T-helper 2 cell treated with Interferon-gamma antibody and Interleukin-4, amounts not matched to agents 100 ng/mL and 5 ng/mL, for 36 hours (primary cell): ENCODE measurements around the gene LARP7. TPM values are rescaled to one million over a fixed set of nuclear protein-coding genes. Genes with fewer than 3 reads are reported as not detected.
"Not testable (repeated sequence)": the region's sequence is repeated elsewhere in the genome, so short reads cannot be mapped to it uniquely, and the experiment has no call there.

Experiments
- intact Hi-C: fragments of 100-400 bp; cut with micrococcal nuclease; formaldehyde crosslinking; loops from one replicate; pipeline ENCODE4 v1.15.1; 2023
- total RNA-seq: library from RNA; stranded (reverse); gene quantifications from 2 replicates; pipeline ENCODE4 v1.2.3, GENCODE V29; 2022

LARP7 gene
- 41.4 and 46.4 TPM in 2 replicates for total RNA-seq

DNA sequence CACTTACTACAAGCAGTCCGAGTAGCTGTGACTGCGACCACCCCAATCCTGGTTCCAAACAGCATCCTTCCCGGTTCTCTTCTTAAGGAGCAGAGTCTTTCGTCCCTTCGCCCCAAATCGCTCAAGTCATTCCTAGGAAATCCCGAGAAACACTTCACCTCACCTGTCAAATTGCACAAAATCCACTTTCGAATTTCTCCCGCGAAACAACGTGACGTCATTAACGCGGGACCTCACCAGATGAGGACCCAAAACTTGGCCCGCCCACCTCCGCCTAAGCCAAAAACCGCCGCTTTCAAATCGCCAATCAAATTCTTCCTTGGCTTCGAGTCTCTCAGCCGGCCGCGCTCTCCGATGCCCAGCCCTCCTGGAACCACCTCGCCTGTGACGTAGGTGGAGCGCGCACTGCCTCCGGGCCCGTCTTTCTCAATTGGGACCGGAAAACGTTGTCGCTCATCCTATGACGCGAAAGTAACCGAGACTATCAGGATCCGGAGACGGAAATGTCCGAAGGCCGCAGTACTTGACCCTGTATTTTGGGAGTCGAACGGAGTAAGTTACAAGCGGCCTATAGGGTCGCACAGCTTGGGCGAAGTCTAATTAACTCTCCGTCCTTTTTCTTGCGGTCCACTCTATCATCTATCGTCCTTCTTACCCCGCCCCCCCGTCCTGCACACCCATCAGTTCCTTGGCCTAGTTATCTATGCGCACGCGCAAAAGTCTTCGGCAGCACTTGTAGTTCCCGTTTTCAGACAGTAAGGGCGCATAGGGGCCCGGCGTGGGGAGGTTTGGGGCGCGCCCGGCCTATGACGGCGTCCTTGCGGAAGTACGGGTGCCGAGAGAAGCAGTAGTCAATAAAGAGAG lies at the start of gene LARP7, which contains the start of gene ZGRF1:
TSS of gene LARP7 (plus strand) at position 456 of the 864 bp plus-strand sequence. CDS start 7,527 bp downstream, outside the sequence.
TSS of gene ZGRF1 (minus strand) at position 222 of the 864 bp plus-strand sequence. CDS start 3,733 bp downstream, outside the sequence.
- intact Hi-C loops, result loop anchor here (1.0 to 10.0 kb wide), 9 partner anchors 122 to 1126 kb away; partner anchors contain the start of genes AP1AR, FAM241A and TIFA

DNA sequence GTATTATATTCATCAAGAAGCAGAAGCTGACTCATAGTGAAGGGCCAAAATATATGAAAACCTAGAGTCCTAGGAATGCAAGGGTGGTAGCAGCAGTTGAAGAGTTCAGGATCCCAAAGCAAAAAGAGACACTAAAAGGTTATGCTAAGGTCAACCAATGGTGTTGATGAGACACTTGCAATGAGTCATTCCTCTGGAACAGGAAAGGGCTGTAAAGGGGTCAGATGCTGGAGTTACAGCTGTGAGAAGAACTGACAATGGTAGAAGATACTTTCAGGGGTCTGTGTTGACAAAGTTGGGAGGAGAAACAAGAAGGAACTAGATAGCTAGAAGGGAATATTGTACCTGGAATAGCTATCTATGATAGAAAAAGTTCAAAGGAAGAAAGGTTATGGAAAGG lies 47.7 kb upstream of the LARP7 start:
- intact Hi-C loops, result no loop called here

DNA sequence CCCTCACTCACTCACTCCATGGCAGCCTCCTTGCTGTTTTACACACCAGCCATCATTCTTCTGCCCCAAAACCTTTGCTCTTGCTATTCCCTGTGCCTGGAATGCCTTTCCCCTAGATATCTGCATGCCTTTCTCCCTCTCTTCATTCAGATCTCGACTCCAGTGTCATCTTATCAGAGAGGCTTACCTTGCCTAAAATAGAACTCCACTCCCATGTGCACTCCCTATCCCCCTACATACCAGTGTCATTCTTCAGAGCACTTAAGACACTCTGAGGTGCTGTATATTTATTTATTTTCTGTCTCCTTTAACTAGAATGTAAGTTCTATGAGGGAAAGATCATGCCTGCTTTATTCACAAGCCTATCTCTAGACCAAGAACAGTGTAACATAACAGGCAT lies 45.4 kb upstream of the LARP7 start:
- intact Hi-C loops, result no loop called here

DNA sequence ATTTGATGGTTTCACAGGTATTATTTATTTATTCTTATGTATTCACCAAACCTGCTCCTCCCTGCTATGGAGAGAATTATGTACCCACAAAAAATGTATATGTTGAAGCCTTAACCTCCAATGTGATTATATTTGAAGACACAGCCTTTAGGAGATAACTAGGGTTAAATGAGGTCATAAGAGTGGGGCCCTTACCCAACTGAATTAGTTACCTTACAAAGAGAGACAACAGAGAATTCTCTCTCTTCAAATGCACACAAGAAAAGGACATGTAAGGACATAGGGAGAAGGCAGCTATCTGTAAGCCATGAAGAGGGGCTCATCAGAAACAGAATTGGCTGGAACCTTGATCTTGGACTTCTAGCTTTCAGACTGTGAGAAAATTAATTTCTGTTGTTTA lies 44.2 kb upstream of the LARP7 start:
- intact Hi-C loops, result no loop called here

DNA sequence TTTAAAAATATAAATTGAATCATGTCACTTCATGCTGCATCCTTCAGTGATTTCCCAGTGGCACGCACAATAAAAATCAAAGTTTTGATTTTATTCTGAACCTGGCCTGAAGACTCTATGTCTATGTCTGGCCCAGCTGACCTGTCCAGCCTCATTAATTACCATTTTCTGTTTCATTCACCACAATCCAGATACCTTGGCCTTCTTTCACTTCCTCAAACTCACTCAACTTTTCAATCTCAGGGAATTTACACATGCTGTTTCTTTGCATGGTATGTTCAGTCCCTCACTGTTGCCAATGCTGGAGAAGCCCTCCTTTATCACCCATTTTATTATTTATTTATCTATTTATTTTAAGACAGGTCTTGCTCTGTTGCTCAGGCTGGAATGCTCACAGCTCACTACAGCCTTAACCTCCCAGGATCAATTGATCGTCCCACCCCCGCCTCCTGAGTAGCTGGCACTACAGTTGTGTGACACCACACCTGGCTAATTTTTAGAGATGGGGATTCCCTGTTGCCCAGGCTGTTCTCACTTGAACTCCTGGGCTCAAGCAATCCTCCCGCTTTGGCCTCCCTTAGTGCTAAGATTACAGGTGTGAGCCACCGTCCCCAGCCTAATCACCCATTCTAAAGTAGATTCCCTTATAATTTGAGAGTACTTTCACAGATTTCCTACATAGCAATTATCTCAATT lies 43.4 kb upstream of the LARP7 start:
- intact Hi-C loops, result no loop called here

DNA sequence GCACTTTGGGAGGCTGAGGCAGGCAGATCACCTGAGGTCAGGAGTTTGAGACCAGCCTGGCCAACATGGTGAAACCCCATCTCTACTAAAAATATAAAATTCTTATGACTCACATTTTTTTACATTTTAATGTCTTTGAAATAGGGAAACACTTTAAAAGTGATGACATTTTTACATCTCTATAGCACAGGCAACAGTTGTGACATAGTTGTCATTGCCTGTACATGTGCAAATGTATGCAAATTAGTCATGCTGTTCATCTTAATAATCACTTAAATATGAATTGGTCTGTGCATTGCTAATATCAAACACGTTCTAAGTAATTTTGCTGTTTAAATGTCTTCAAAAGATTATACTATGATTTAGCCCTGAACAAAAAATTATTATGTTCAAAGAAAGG lies 42.0 kb upstream of the LARP7 start:
- intact Hi-C loops, result no loop called here

DNA sequence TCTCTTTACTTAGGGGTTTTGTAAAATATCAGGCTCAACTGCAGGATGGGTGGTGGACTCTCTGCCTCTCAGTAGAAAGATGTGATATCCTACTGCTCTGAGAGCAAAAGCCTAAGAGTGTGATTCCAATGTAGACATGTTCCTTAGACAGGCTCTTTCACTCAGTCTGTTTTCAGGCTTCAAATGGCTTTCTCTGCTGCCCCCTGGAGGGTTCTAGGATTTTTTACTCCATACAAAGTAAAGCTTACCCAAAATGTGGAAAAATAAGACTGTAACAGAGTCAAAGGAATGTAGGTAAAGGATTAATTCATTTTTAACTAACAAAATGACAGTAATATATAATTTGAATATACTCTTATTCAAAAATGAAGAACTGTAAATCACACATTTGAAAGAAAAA lies 32.4 kb upstream of the LARP7 start:
- intact Hi-C loops, result loop anchor here (1.0 to 10.0 kb wide), 3 partner anchors 276 to 530 kb away; no protein-coding TSS in a partner anchor

DNA sequence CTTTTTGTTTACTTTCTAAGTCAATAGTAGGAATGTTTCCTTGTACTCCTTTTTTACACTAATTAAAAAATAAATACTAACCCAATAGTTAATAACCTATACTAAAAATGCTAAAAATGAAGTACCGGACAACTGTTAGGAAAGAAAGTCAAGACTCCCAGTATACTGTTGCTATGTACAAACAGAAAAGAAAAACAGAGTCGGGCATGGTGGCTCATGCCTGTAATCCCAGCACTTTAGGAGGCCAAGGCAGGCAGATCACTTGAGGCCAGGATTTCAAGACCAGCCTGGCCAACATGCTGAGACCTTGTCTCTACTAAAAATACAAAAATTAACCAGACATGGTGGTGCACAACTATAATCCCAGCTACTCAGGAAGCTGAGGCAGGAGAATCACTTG lies 24.1 kb upstream of the LARP7 start:
- intact Hi-C loops, result not testable (repeated sequence)

DNA sequence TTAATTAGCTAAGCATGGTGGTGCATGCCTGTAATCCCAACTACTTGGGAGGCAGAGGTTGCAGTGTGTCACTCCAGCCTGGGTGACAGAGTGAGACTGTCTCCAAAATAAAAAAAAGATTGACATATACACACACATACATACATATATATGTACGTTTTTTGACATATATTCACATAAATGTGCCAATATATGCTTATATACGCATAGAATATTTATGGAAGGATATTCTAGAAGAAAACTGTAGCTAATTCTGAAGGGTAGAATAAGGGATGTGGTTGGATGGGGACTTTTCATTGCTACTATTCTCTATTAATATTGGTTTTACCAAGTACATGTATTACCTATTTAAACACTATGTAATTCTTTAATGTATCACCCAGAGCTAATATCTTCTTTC lies 20.0 kb upstream of the LARP7 start:
- intact Hi-C loops, result no loop called here

DNA sequence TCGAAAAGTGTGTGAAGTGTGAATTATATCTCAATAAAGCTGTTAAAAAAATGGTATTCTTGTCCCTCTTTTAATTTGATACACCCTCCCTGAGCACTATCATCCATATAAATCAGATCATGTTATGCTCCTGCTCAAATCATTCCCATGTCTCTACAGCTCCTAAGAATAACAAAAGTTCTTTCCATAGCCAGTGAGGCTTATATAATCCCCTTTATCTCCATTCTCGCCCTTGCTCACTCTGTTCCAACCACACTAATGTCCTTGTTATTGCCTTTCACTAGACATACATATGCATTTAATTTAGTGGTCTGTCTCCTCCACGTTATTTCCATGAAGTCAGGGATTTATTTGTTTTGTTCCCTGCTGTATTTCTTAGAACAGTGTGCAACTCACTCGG lies 10.7 kb upstream of the LARP7 start:
- intact Hi-C loops, result no loop called here

DNA sequence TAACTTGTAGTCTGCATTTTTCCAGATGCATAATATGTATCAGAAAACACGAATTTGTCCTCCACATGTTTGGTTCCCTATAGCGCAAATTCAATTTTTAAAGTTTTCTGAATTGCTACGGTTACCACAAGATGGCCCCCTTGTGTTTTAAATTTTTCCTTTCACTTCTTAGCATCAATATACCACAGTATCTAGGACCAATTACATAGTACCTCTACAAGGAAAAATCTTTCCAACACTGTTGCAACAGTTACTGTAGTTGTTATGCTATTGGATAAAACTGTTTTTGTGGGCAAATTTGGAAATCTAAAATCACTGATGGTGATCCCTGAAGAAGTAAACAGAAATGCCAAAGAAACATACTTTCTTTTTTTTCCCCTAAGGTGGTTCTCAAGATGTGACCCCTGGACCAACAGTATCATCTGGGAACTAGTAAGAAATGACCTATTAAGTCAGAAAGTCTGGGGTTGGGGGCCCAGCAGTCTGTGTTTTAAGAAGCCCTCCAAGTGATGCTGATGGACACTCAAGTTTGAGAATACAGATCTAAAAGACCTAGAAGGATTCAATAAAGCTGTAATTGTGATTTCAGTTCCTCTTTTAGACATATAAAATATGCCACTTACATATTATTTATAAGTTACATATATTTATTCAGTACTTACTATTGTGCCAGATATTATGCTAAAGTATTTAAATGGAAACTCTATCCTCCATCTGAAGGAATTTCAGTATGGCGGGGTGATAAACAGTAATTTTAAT lies 3.3 kb upstream of the LARP7 start:
- intact Hi-C loops, result loop anchor here (1.0 to 10.0 kb wide), 6 partner anchors 129 to 721 kb away; partner anchors contain the start of gene FAM241A

DNA sequence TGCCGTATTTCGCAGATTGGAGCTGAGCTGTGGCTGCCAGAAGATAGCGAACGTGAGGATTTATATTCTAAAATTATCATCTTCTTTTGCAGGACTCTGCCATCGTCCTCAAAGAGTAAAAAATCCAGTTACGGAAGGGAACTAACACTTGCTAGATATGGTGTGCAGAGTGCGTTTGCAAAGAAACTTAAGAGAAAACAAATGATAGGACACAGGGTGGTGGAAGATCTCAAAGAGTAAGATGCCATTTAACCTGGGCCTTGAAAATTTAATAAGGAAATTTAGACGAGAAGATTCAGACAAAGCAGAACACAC lies 566 bp downstream of the LARP7 start:
- intact Hi-C loops, result loop anchor here (1.0 to 10.0 kb wide), 9 partner anchors 122 to 1125 kb away; partner anchors contain the start of genes AP1AR, FAM241A and TIFA

DNA sequence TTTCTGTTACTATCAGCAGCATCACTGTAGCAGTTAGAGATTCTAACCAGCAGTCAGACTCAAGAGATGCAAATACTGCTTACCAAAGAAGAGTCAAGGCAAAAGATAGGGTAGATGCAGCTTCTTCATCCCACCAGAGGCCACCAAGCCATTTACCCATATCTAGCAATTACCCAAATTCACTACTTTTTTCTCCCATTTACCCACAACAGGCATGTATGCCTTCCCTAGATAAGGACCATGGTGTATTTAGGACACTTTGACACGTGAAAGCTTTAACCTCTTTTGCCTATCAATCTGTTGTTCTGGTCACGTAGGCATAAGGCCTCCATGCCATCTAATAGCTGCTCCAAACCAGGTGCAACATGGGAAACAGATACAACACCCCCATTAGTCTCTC lies 5.6 kb downstream of the LARP7 start:
- intact Hi-C loops, result no loop called here

DNA sequence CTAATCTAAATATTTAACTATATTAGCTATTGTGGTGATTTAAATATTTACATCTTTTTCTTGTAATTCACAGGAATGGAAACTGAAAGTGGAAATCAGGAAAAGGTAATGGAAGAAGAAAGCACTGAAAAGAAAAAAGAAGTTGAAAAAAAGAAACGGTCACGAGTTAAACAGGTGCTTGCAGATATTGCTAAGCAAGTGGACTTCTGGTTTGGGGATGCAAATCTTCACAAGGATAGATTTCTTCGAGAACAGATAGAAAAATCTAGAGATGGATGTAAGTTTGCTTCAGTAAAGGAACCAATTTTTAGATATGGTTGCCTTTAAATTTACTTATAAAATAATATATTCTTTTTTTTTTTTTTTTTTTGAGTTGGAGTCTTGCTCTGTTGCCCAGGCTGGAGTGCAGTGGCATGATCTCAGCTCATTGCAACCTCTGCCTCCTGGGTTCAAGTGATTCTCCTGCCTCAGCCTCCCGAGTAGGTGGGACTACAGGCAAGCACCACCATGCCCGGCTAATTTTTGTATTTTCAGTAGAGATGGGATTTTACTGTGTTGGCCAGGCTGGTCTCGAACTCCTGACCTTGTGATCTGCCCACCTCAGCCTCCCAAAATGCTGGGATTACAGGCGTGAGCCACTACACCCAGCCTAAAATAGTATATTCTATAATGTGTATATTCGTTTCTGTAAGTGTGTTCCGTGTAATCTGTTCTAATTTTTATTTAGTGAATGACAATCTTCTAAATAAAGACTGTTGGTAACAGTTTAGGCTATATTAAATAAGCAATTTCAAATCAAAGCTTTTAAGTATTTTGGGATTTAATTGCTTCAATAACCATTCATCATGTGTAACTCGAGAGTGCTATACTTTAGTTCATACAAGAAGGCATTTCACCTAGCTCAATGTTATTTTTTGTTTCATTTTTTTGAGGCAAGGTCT lies 7.9 kb downstream of the LARP7 start:
- intact Hi-C loops, result not testable (repeated sequence)

DNA sequence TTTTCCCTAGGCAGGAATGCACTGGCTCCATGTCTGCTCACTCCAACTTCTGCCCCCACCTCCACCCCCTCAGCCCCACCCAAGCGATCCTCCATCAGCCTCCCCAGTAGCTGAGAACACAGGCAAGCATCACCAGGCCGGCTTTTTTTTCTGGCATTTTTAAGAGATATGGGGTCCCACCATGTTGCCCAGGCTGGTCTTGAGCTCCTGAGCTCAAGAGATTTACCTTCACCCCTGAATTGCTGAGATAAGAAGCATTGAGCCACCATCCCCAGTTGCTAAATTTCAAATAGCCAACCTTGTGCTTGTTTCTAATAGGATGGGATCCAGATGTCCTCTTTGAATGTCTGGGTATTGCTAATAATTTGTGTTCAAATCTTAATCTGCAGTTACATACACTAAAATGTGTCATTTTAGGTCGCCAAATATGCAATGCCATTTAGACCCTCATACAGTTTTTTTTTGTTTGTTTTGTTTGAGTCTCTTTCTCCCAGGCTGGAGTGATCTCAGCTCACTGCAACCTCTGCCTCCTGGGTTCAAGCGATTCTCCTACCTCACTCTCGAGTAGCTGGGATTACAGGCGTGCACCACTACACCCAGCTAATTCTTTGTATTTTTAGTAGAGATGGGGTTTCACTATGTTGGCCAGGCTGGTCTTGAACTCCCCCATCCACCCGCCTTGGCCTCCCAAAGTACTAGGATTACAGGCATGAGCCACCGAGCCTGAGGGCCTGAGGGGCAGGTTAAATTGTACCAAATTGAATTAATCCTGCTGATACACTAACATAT lies 8.8 kb downstream of the LARP7 start:
- intact Hi-C loops, result no loop called here

DNA sequence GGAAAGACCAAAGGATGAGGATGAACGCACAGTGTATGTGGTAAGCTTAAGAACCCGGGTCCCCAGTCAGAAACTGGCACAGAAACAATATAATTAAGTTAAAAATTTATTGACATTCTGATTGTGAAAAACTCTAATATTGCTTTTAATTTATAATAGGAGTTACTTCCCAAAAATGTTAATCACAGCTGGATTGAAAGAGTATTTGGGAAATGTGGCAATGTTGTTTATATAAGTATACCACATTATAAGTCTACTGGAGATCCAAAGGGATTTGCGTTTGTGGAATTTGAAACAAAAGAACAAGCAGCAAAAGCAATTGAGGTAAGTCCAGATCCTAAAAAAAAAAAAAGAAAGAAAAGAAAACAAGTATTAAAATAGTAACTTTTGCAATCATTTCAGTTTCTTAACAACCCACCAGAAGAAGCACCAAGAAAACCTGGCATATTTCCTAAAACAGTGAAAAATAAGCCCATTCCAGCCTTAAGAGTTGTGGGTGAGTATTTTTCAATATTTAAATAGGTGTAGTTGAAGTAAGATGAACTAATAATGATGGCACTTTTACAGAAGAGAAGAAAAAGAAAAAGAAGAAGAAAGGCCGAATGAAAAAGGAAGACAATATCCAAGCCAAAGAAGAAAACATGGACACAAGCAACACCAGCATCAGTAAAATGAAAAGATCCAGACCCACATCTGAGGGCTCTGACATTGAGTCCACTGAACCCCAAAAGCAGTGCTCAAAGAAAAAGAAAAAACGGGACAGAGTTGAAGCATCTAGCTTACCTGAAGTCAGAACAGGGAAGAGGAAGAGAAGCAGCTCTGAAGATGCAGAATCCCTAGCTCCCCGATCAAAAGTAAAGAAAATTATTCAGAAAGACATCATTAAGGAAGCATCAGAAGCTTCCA lies 9.9 kb downstream of the LARP7 start:
- intact Hi-C loops, result no loop called here

DNA sequence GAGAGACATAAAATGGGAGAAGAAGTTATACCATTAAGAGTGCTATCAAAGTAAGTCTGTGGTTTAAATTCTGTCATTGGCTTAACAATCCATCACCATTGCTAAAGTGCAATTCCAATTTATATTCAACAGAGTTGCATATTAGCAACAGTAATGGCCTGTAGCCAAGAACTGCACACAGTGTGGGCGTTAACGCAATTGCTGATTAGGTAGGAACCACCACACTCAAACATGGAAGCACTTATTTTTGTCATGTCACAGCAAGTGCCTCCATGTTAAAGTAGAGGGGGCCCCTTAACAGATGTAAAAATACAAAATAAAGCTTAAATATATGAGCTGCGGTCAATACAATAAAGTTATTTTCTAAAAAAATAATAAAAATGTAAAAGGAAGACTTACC lies 10.8 kb downstream of the LARP7 start:
- intact Hi-C loops, result no loop called here

DNA sequence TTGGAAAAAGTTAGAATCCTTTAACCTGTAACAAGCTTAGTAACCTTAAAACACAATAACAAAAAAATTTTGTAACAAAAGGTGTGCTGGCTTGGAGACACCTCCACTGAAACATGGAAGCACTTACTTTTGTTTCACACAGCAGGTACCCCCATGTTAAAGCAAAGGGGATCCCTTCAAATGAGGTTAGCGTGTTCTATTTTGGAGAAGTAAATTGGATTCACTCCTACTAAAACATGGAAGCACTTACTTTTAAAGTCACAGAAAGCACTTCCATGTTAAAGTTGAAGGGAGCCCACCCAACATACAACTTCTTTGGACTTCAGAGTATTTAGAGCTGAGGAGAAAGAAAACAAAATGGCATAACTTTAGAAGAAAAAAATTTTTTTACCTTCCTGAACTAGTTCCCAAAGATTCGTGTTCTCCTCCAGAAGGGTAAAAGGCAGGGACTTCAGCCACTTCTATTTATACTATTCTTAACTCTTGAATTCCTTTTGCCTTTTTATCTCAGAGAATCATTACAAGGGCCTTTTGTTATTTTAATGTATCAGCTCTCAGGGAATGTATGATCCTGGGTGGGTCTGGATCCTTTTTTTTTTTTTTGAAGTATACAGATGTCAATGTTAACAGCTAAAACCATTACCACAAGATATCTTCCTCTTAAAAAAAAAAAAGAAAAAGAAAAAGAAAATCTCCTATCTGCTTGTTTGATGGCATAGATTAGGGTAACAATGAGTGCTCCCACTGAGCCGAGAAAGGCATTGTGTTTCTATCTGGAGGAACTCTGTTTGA lies 11.5 kb downstream of the LARP7 start:
- intact Hi-C loops, result no loop called here
